ENCODE data around the gene TAS2R1.

TAS2R1 gene

GRCh38 chr5:9582406-9582805, 47.7 kb downstream of the TAS2R1 start:
- H3K4me3 ChIP-seq (ENCODE audit: low read length, poor library complexity, severe bottlenecking): no peak overlapping the region
- no peaks in the 10 kb centered on the region for H3K36me3 ChIP-seq (ENCODE audit: insufficient read depth, low read length)
- H3K9ac ChIP-seq (ENCODE audit: low read depth, low read length, poor library complexity, severe bottlenecking): no peak overlapping the region
- H3K9me2 ChIP-seq (replicated peaks; ENCODE audit: low read depth, low read length): no peaks in the 10 kb centered on the region
- TF ChIP-seq EZH2phosphoT487 (IDR thresholded peaks at IDR 0.05; ENCODE audit: borderline replicate concordance): no peak
- no peak for TF ChIP-seq CTCF (conservative IDR thresholded peaks at IDR 0.05; ENCODE audit: low read length)
- no peak overlapping the region for H2AFZ ChIP-seq (ENCODE audit: low read length)
- H3K4me2 ChIP-seq (ENCODE audit: low read depth, low read length, poor library complexity, severe bottlenecking): no peak overlapping the region
- H3K4me1 ChIP-seq (ENCODE audit: insufficient read depth, low read length, poor library complexity, severe bottlenecking): peaks cover 13% of the 10 kb centered on the region
- H3K27me3 ChIP-seq (ENCODE audit: insufficient read depth, low read length, poor library complexity, severe bottlenecking): no peaks in the 10 kb centered on the region
- no peaks in the 10 kb centered on the region for H3F3A ChIP-seq (ENCODE audit: low read depth)
- no peaks in the 10 kb centered on the region for H3K79me2 ChIP-seq (ENCODE audit: insufficient read depth, low read length)
- no peaks in the 10 kb centered on the region for H3K9me3 ChIP-seq (ENCODE audit: insufficient read depth, low read depth, low read length)
- no peaks in the 10 kb centered on the region for H4K20me1 ChIP-seq (ENCODE audit: insufficient read depth, low read length, poor library complexity, severe bottlenecking)

Measured in Loucy (cell line).